ENCODE measurements around the gene VAPB.

GRCh38 chr20:58394801-58395200 is 5.8 kb downstream of the VAPB start:
- TF ChIP-seq CTCF (optimal IDR thresholded peaks at IDR 0.05 in 1 of 3, IDR thresholded peaks at IDR 0.05 in 1 of 3, conservative IDR thresholded peaks at IDR 0.05 in 1 of 3; ENCODE audit: extremely low read depth in 1 of 3, insufficient read depth in 2 of 3, low read length in 3 of 3) (no peak), EZH2 (IDR thresholded peaks at IDR 0.05; ENCODE audit: low read length) (no peak)
